22Rv1 (cell line): Measurements from ENCODE around the gene CA10.

Source experiments
- CTCF ChIP-seq: fragments of 450-650 bp; IDR thresholded peaks from 2 replicates; pipeline ENCODE4 v1.5.1; 2017; ENCODE audit warnings: mild to moderate bottlenecking
- ZFX ChIP-seq: fragments of 450-650 bp; IDR thresholded peaks from 2 replicates; pipeline ENCODE4 v1.6.1; 2017; ENCODE audit warnings: antibody characterized with exemption, borderline replicate concordance

GRCh38 chr17:51734976-51735375 lies 423.5 kb downstream of the CA10 start:
- TF ChIP-seq CTCF (no peak), ZFX (no peak)
